ENCODE data around the gene RAPGEF1.

GRCh38 chr9:131691969-131692611 is 47.8 kb downstream of the RAPGEF1 start:
- no peak for TF ChIP-seq CTCF (IDR thresholded peaks at IDR 0.05)
- no peak for TF ChIP-seq EP300 (IDR thresholded peaks at IDR 0.05)
- TF ChIP-seq POLR2A (IDR thresholded peaks at IDR 0.05), result no peak

Measured in ovary (tissue), 3 donors.